Peyer's patch (tissue), 4 donors: ENCODE measurements around the gene MSANTD7.

Experiments
- POLR2A ChIP-seq, 2 donors: fragments of 450-650 bp; IDR thresholded peaks; one replicate each; pipeline ENCODE4 v1.5.1; 2017; ENCODE audit warnings: antibody characterized with exemption in 2 of 2, mild to moderate bottlenecking in 2 of 2, moderate library complexity in 2 of 2
- TF ChIP-seq, protein P1 (sequence below), 6 experiments: fragments of 450-650 bp in 4 of 6; fragments of 200-600 bp in 2 of 6; sonication (generic) in 1 of 6; IDR thresholded peaks; one replicate each; pipeline ENCODE4 v1.5.1; 2017 to 2019; ENCODE audit warnings: antibody characterized with exemption in 6 of 6, mild to moderate bottlenecking in 3 of 6, moderate library complexity in 1 of 6

DNA sequence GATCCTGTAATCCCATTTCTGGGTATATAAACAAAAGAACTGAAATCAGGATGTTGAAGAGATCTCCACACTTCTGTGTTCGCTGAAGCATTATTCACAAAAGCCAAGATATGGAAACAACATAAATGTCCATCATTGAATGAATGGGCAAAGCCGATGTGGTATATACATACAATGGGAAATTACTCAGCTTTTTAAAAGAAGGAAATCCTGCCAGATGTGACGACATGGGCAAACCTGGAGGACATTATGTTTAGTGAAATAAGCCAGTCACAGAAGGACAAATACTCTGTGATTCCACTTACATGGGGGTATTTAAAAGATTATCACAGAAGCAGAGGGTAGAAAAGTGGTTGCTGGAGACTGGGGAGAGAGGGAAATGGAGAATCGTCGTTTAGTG is 39.5 kb upstream of the MSANTD7 start:
- no peak for TF ChIP-seq POLR2A (IDR thresholded peaks at IDR 0.05)
- TF ChIP-seq, protein P1, sequence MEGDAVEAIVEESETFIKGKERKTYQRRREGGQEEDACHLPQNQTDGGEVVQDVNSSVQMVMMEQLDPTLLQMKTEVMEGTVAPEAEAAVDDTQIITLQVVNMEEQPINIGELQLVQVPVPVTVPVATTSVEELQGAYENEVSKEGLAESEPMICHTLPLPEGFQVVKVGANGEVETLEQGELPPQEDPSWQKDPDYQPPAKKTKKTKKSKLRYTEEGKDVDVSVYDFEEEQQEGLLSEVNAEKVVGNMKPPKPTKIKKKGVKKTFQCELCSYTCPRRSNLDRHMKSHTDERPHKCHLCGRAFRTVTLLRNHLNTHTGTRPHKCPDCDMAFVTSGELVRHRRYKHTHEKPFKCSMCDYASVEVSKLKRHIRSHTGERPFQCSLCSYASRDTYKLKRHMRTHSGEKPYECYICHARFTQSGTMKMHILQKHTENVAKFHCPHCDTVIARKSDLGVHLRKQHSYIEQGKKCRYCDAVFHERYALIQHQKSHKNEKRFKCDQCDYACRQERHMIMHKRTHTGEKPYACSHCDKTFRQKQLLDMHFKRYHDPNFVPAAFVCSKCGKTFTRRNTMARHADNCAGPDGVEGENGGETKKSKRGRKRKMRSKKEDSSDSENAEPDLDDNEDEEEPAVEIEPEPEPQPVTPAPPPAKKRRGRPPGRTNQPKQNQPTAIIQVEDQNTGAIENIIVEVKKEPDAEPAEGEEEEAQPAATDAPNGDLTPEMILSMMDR (IDR thresholded peaks at IDR 0.05) = no peak
